Esophagus squamous epithelium (tissue), 4 donors: ENCODE data around the gene ILK.

ENCODE experiments used
- CTCF ChIP-seq, 6 experiments: fragments of 450-650 bp in 4 of 6; fragments of 200-600 bp in 2 of 6; sonication (generic) in 2 of 6; IDR thresholded peaks; one replicate each; pipeline ENCODE4 v1.5.1; 2016 to 2019; ENCODE audit warnings: antibody characterized with exemption in 6 of 6, mild to moderate bottlenecking in 4 of 6, moderate library complexity in 4 of 6
- POLR2A ChIP-seq, 4 donors: fragments of 450-650 bp; IDR thresholded peaks; one replicate each; pipeline ENCODE4 v1.6.1; 2017; ENCODE audit warnings: antibody characterized with exemption in 4 of 4, mild to moderate bottlenecking in 4 of 4, moderate library complexity in 3 of 4

DNA sequence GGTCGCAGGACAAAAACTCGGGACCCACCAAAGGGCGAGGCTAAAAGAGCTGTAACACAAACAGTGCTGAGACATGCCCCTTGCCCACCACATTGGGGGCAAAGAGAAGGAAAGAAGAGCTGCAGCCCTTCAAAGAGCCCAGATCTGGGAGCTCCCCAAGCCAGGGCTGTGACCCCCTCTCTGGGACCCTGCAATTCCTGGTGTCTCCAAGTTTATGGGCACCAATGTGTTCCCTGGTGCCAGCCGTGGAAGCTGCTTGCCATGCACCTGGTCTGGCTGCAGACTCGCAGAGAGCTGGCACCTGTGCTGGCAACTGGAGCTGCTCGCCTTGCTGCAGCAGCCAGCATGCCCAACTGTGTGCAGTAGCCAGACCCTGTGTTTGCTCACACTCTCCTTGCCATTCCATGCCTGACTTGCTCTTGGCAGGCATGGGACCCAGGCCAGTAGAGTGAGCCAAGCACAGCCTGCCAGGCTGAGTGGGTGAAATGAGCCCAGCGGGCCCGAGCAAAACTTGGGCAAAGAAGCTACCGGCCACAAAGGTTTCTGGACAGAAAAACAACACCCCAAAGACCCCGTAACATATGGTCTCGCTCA is 16.1 kb upstream of the ILK start:
- no peak for TF ChIP-seq CTCF (IDR thresholded peaks at IDR 0.05)
- no peak for TF ChIP-seq POLR2A (IDR thresholded peaks at IDR 0.05)
